GM13977 (cell line): ENCODE data around the gene PDE4B.
"Not testable (repeated sequence)": the region's sequence is repeated elsewhere in the genome, so short reads cannot be mapped to it uniquely, and the experiment has no call there.

Experiments used
- DNase-seq: peaks from one replicate; pipeline ENCODE4 v3.0.0; 2012; ENCODE audit warnings: low spot score
- in situ Hi-C: fragments of 300-500 bp; cut with MboI; formaldehyde crosslinking; loops from one replicate; pipeline ENCODE4 v1.12.0; 2022; ENCODE audit warnings: low sequenced_read_pairs, low pct_unique_long_range_greater_than_20kb, mixed read lengths, inconsistent platforms; ENCODE audit not compliant: unreplicated experiment
- TF ChIP-seq, protein P1 (sequence below): IDR thresholded peaks from 2 replicates; pipeline ENCODE4 v1.5.1; 2012; ENCODE audit warnings: mild to moderate bottlenecking, control low read depth; ENCODE audit not compliant: insufficient read depth; ENCODE audit errors: extremely low read depth, missing control alignments

Gene PDE4B

DNA sequence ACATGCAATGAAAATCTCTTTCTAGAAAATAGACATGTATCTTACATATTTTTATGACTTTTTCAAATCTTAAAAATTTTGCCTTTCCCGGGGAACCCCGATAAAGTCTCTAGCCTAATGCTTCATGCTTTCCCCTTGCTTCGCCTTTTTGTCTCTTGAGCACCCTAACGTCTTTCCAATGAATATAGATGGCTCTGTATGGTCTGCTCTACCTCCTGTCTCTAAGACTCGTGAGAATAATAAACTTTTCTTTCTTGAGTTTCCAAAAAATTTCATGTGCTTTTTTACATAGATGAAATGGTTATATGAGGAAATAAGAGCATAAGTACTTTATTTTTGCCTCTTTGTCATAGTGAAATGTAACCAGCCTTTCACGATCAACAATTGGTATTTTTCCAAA is 202.6 kb downstream of the PDE4B start:
- in situ Hi-C loops: no loop called here
- DNase-seq: no peak
- TF ChIP-seq, protein P1, sequence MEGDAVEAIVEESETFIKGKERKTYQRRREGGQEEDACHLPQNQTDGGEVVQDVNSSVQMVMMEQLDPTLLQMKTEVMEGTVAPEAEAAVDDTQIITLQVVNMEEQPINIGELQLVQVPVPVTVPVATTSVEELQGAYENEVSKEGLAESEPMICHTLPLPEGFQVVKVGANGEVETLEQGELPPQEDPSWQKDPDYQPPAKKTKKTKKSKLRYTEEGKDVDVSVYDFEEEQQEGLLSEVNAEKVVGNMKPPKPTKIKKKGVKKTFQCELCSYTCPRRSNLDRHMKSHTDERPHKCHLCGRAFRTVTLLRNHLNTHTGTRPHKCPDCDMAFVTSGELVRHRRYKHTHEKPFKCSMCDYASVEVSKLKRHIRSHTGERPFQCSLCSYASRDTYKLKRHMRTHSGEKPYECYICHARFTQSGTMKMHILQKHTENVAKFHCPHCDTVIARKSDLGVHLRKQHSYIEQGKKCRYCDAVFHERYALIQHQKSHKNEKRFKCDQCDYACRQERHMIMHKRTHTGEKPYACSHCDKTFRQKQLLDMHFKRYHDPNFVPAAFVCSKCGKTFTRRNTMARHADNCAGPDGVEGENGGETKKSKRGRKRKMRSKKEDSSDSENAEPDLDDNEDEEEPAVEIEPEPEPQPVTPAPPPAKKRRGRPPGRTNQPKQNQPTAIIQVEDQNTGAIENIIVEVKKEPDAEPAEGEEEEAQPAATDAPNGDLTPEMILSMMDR: no peak

DNA sequence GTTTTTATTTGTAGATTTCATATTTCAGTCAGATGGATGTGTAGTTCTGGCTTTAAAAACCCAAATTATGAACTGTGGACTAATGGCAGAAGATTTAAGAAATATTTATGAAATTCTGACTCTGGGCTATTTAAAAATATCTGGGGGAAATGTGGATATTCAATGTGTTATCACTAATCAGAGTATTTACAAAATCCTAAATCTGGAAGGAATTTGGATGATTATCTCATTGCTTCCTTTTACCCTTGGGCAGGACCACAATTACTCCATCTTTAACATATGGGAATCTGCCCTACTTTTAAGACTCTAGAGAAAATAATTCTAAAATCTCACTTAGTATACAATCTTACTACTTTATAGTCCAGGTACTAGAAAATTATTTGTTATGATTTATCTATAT is 203.2 kb downstream of the PDE4B start:
- in situ Hi-C loops: no loop called here
- no peak for DNase-seq
- TF ChIP-seq, protein P1: no peak

DNA sequence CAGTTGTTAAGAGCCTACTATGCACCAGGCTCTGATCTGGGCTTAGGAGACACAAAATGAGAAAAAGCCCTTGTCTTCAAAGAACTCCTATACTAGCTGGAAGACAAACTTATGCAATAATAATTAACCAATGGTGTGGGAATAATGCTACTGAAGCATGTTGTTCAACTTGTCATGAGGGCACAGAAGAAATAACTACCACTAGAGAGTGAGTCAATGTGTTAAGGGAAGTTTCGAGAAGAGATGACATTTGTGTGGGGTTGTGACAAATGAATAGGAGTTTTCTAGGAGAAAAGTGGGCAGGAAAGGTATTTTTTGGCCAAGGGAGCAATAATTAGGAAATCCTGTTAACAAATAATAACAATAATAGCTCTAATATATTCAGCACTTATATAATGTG is 205.0 kb downstream of the PDE4B start:
- in situ Hi-C loops: no loop called here
- DNase-seq: no peak
- TF ChIP-seq, protein P1: no peak

DNA sequence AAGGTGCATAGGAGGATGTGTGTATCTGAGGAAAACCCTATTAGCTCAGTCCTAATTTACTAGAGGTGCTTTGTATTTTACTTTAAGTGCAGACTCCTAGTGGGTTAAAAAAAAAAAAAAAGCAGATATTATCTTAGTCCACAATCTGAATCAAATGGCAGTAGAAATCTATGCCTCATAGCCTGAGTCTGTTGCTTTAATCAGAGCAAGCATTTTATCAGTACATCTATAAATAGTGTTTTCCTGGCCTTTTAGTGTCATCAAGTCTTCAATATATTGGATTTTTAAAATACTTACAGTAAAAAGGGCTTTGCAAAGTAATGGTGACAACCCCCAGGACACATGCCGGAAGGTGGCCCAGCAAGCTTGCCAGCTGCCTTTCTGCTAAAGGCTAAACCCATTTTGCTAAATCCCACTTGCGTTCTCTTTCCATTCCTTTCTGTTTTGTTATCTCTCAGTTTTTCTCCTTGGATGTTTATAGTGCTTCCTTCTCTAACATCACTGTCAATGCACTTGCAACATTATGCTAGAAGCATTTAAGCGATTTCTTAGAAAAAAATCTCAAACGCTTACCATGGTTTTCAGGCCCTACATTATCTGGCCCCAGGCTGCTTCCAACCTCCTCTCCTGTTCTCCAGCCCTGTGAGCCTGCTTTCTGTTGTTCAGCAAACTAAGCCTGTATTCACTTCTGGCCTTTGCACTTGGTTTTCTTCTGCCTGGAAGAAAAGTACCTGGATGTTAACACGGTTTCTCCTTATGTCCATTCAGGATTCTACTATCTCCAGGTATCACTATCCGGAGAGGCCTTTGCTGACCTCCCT is 206.3 kb downstream of the PDE4B start:
- TF ChIP-seq, protein P1: no peak
- in situ Hi-C loops: no loop called here
- DNase-seq: no peak

DNA sequence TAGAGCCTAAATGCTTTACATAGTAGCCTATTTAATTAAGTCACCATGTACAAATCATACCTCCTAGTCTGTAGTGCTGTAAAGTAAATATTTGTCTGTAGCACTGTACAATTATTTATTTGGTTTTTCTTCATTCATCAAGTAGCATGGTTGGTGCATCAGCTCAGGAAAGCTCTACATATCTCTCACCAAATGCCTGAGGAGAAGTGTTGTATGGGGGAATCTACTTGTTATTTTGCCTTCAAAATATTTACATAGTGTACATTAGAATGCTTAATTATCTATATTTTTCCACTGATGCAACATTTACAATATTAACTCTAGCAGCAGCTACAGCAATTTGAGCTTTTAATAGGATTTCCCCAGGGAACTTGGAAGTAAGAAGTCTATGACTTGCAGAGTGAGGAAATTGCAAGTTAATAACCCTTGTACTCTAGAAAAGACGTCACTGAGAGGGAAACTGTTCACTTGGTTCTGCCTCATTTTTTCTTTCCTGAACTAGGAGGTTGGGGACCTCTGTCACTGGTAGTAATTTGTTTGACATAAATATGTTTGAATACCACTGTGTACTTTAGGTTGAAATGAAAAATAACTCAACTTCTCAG is 207.4 kb downstream of the PDE4B start:
- in situ Hi-C loops: no loop called here
- TF ChIP-seq, protein P1: no peak
- DNase-seq: no peak

DNA sequence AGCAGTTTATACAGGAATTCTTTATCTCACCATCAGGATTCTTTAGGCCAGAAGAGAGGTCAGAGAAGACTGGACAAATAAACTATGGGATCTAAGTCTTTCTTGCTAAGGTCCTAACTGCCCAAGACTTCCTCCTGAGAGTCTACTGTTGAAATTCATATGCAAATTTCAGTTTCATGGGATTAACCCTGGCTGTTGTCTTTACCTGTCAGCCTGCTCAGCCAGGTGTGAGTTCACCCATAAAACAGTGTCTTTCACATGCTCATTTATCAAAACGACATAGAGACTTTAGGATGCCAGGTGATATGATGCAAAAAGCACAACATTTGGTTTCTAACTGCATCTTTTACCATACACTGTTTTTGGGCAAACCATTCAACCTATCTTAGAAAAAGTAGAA is 211.0 kb downstream of the PDE4B start:
- DNase-seq: no peak
- in situ Hi-C loops: no loop called here
- TF ChIP-seq, protein P1: no peak

DNA sequence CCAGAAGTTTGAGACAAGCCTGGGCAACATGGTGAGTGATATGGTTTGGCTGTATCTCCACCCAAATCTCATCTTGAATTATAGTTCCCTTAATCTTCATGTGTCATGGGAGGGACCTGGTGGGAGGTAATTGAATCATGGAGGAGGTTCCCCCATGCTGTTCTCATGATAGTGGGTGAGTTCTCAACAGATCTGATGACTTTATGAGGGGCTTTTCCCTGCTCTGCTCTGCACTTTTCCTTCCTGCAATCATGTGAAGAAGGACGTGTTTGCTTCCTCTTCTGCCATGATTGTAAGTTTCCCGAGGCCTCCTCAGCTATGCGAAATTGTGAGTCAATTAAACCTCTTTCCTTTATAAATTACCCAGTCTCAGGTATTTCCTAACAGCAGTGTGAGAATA is 213.8 kb downstream of the PDE4B start:
- DNase-seq, in situ Hi-C loops: not testable (repeated sequence)
